ENCODE results near the gene CLDN18. TPM values are rescaled to one million over a fixed set of nuclear protein-coding genes. Genes with fewer than 3 reads are reported as not detected.

The CLDN18 gene
- total and polyA plus RNA-seq, 10 of the 15 experiments (the other 5 are each of a cell fraction or from before 2014, with no cell fraction given), result 0.05 to 0.28 (median 0.18) TPM; not detected in 1

GRCh38 chr3:138033202-138033691 is 23.3 kb downstream of the CLDN18 start:
- no TSS peak for BruUV-seq (replicated peaks)
- Histone ChIP-seq H3K27me3 (replicated peaks in 1 of 2; ENCODE audit: control insufficient read depth in 2 of 2, insufficient read depth in 2 of 2, low read length in 1 of 2) (no peaks in the 10 kb centered on the region), H3K9me3 (replicated peaks; ENCODE audit: control insufficient read depth, insufficient read depth, low read length) (no peaks in the 10 kb centered on the region; the same call in 2 of the 3 replicates), H3K9ac (ENCODE audit: control insufficient read depth, insufficient read depth, low read length) (no peak overlapping the region), H3K4me1 (ENCODE audit: control insufficient read depth, insufficient read depth, low read length) (peaks cover 48% of the 10 kb centered on the region), H3K4me3 (no peak overlapping the region), H4K20me1 (ENCODE audit: control insufficient read depth, insufficient read depth) (no peaks in the 10 kb centered on the region), H3K79me2 (ENCODE audit: control insufficient read depth, insufficient read depth, low read length) (no peaks in the 10 kb centered on the region), H3K27ac (ENCODE audit: control insufficient read depth, insufficient read depth) (peak overlapping the region; percentile 49), H2AFZ (ENCODE audit: control insufficient read depth, low read depth, low read length) (no peak overlapping the region), H3K36me3 (ENCODE audit: control insufficient read depth in 2 of 2, insufficient read depth in 2 of 2, low read length in 1 of 2) (no peaks in the 10 kb centered on the region), H3K4me2 (ENCODE audit: control insufficient read depth, insufficient read depth) (peak overlapping the region; percentile 47)
- CTCF ChIA-PET, result interaction anchor here (1.1 to 4.5 kb wide), 9 partner anchors 9 to 142 kb away, joined by 3 to 52 read pairs (median 7); partner anchors contain the start of gene DBR1
- FAIRE-seq (peak; percentile 41), ATAC-seq (peak; percentile 44), DNase-seq (ENCODE audit: low read depth, low spot score) (no peak)
- SMC1A ChIA-PET (ENCODE audit: uncharacterized antibody, unreplicated experiment), result interaction anchor here (1.0 to 9.4 kb wide), 12 partner anchors 10 to 62 kb away, joined by 4 to 114 read pairs (median 14); no protein-coding TSS in a partner anchor
- 8% methylated on average over 2 of the region's 2 CpGs for WGBS (ENCODE audit: insufficient coverage, insufficient replicate concordance, low lambda C conversion rate, missing lambda C conversion rate)
- POLR2A ChIA-PET, result interaction anchor here (1.0 to 3.4 kb wide), 4 partner anchors 10 to 45 kb away, joined by 4 to 21 read pairs (median 13); no protein-coding TSS in a partner anchor
- RAD21 ChIA-PET (ENCODE audit: unreplicated experiment), result interaction anchor here (1.1 to 14.8 kb wide), 7 partner anchors 9 to 45 kb away, joined by 4 to 171 read pairs (median 18); no protein-coding TSS in a partner anchor
- TF ChIP-seq ZBED1 (IDR thresholded peaks at IDR 0.05; ENCODE audit: borderline replicate concordance) (no peak), JUND (IDR thresholded peaks at IDR 0.05; ENCODE audit: low read depth, low read length) (no peak), ZNF687 (IDR thresholded peaks at IDR 0.05) (peak; percentile 27; the same call in 1 of the 2 replicates), ATF2 (IDR thresholded peaks at IDR 0.05; ENCODE audit: low read length) (peak; percentile 8; the same call in 1 of the 2 replicates), IKZF2 (IDR thresholded peaks at IDR 0.05) (peak in 1 of 2 experiments; percentile 10; a peak in 1 of 4 replicates), DPF2 (IDR thresholded peaks at IDR 0.05) (0 out of 2 replicates have a peak, but pooled peaks have one; percentile 19), CREB1 (IDR thresholded peaks at IDR 0.05; ENCODE audit: low read depth) (no peak), RUNX3 (IDR thresholded peaks at IDR 0.05; ENCODE audit: low read length) (peak; percentile 10), RELB (IDR thresholded peaks at IDR 0.05; ENCODE audit: low read depth) (peak; percentile 56; the same call in 1 of the 2 replicates), ZNF24 (IDR thresholded peaks at IDR 0.05) (no peak), KDM1A (IDR thresholded peaks at IDR 0.05; ENCODE audit: borderline replicate concordance) (no peak), MYC (IDR thresholded peaks at IDR 0.05; ENCODE audit: insufficient read depth, insufficient read length, insufficient replicate concordance, low read length, severe bottlenecking) (no peak), MTA2 (IDR thresholded peaks at IDR 0.05; ENCODE audit: low read depth) (peak; percentile 72), GABPA (IDR thresholded peaks at IDR 0.05; ENCODE audit: low read depth) (no peak), BCL11A (IDR thresholded peaks at IDR 0.05; ENCODE audit: low read depth, low read length) (peak; percentile 66), ZNF622 (IDR thresholded peaks at IDR 0.05) (no peak)
- in situ Hi-C loops (cut with MboI) (no loop called here), intact Hi-C loops (cut with micrococcal nuclease; ENCODE audit: unreplicated experiment) (loop anchor here (10.0 kb wide), 1 partner anchor 708 kb away; no protein-coding TSS in a partner anchor)

Data from GM12878 (cell line).